HG02970 (cell line): Measurements from ENCODE around the gene SLC45A3.

Experiments used
- ATAC-seq: cut with Tn5 transposase; IDR thresholded peaks from one replicate; pipeline ENCODE4 v1.9.1; 2021; ENCODE audit warnings: mild to moderate bottlenecking, moderate library complexity, moderate number of reproducible peaks; ENCODE audit not compliant: unreplicated experiment, low FRiP score

Gene SLC45A3

DNA sequence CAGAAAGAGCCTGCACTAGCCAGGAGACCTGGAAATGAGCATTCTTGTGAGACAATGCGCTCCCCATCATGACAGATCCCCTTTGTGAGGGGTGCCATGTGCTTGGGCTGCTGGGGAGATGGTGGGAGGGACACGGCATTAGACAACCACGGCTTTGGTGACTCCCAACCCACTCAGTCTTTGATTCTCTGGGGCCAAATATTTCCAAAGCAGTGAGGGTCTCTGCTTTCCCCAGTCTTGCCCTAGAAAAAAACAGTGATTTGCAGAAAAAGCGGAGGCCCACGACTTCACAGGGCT lies 10.2 kb downstream of the SLC45A3 start:
- no peak for ATAC-seq

DNA sequence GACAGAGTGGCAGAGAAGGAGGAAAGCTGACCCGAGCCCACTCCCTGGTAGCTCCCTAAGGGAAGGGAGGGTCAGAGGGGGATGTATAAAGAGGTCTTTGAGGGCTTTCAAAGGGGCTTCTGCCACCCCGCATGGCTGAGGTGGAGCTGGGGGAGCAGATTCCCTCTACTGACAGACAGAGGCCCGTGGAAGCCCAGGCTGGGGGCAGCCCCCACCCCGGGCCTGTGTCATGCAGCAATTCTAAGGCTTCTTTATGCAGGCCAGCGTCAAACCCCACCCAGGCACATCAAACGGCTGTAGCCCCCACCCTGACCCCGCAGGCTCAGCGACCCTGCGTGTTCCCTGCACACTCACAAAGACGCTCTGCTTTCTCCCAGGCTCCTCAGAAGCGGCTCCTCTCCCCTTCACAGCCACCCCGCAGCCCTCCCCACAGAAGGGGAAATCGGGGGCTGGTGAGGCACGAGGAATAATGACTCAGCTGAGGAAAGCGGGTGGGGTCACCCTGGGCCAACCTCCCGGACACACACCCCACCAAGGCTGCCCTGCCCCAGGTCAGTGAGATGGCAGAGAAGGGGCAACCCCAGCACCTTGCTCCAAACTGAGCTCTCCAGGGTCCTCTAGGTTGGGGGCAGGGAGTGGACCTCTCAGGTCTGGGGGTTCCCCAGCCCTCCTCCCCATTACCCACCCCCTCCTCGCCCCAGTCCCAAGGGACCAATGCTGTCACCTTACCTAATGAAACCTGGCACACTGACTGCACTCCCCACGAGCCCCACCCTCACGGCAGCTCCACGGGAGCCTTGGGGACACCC lies 10.8 kb downstream of the SLC45A3 start:
- no peak for ATAC-seq

DNA sequence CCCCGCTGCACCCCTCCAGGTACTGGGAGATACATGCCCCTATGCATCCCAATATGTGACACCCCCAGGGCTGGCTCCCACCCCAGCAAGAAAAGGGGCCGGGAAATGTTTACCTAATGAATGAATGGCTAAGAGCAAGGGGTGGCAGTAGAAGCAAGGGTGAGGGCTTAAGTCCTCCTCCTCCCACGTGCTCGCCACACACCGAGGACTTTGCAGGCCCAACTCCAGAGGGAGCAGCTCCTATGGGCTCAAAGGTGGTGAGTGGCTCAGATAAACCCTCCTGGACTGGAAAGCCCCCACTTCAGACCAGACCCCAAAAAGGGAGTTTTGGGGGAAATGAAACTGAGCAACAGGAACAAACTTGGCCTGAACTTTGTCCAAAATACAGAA lies 11.4 kb downstream of the SLC45A3 start:
- no peak for ATAC-seq

DNA sequence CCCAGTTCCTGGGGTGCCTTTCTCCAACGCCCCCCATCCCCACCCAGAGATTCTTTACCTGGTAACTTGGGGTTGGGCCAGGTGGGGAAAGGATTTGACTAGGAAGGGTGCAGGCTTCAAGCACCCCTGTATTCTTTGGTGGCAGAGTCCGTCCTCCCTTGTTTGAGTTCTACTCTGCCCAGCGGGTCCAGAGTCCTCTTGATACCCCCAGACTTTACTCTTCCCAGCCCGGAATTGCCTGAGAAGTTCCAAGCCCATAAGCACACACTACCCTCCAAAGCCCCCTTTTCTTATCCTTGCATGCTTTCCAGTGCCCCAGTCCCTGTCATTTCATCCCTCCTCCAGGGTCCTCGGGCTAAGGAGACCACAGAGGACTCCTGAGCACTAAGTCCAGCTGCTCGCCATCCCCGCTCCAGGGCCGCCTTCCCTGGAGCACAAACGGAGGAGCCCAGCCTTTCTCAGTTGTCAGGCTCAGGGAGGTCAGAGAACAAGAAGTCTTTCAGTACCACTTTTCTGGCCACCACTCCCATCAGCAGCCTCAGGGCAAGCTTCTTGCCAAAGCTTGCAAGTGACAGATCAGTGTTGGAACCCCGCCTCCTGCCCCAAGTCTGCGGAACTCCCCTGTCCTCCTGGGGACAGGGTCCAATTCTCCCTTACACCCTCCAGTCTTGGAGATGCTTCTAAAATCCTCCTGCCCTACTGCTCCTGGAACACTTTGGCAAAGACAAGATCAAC lies 12.2 kb downstream of the SLC45A3 start:
- ATAC-seq, result no peak

DNA sequence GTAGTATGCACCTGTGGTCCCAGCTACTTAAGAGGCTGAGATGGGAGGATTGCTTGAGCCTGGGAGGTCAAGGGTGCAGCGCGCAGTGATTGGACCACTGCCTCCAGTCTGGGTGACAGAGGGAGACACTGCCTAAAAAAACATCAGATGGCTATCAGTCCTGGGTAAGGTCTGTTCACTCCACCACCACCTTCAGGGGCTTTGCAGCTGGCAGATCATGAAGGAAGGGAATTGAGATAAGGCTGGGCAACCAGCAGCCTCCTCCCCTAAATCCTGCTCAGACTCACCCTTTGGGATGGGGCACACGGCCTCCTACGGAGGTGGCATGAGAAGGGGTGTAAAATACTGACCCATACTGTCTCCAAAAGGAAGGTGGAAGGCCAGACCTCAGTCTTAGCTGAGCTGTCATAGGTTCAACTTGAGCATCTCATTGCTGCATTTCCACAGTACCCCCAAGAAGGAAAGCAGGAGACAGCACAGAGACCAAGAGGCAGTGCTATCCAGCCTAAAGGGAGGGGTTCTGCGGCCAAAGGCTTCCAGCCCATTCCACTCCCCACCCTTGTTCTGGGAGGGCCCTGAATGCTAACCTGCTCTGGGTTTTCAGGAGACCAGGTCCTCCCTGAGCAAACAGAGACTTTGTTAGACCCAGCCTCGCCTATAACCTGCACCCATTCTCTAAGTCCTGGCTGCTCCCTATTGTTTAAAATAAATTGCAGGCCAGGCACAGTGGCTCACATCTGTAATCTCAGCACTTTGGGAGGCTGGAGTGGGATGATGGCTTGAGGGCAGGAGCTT lies 13.7 kb downstream of the SLC45A3 start:
- no peak for ATAC-seq

DNA sequence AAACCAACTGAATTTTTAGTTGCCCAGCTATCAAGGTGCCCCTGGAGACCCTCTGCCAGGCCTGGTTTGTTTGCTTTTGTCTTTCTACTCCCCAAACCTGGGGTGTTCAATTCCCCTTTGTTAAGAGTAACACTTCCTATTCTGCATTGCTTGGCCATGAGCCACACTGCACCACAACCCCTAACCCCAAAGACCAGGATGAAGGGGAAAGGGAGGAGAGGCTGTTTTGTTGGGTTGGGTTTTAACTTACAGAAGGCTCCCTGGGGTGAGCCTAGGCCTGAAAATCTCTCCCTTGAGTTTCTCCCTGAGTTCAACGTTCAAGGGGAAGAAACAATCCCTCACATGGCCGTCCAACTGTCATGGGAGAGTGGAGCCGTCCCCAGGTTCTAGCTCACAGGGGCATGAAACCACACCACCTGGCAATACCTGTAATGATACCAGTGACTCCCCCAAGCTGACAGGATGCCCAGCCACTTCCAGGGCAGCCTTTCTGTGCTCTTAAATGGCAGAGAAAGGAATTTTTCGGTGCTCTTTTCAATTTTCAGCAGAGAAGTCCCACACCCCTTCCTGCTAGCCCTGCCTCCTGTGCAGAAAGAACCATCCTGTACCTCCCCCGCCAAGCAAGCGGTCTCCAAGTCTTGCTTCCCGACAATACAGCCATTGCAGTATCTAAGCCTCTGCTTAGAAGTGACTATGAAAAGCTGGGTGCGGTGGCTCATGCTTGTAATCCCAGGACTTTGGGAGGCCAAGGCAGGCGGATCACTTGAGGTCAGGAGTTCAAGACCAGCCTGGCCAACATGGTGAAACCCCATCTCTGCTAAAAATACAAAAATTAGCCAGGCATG lies 14.9 kb downstream of the SLC45A3 start:
- ATAC-seq, result no peak

DNA sequence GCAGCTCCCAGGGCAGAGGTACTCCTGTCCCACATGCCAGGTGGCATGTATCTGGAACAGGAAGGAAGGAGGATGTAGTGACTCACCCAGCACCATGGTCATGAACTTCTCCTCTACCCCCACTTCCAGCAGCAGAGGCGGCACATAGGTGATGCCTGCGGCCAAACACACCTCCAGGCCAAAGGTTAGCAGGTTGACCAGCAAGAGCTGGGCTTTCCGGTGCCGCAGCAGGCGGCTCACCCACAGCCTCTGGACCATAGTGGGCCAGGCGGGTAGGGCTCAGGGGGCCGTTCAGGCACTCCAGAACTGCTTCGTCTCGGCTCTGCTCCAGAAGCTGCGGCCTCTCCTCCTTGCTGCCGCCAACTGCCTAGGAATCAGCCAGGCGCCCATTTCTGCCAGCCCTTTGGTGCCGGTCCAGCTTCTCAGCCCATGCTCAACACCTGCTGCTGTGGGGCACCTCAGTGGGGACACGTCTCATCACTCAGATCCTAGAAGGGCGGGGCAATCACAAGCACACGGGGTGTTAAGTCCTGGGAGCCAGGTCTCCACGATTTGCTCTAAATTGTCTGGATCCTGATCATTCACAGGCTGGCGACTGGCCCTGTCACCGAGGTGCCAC lies 15.8 kb downstream of the SLC45A3 start:
- no peak for ATAC-seq

DNA sequence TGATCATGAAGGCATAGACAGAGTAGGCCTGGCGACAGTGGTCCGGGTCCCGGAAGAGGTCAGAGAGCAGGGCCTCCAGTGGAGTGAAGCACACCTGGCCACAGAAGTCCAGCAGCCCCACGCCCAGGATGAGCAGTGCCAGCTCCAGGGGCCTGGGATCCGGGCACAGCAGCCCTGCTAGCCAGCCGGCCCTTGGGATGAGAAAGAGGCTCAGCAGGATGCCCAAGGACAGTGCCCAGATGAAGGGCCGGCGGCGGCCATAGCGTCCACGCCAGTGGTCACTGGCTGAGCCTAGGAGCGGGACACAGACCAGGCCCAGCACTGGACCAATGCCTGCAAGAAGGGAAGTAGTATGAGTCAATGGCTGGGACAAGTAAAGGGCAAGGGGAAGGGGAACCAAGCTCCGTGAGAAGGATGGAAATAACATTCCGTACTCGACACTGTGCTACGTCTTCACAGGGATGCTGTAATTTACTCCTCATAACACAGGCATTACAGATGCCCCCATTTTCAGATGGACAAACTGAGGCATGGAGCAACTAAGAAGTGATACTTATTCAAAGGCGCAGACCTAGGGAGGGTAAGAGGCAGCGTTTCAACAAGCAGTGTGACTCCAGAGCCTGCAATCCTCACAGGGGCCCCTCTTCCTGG lies 16.9 kb downstream of the SLC45A3 start:
- no peak for ATAC-seq

DNA sequence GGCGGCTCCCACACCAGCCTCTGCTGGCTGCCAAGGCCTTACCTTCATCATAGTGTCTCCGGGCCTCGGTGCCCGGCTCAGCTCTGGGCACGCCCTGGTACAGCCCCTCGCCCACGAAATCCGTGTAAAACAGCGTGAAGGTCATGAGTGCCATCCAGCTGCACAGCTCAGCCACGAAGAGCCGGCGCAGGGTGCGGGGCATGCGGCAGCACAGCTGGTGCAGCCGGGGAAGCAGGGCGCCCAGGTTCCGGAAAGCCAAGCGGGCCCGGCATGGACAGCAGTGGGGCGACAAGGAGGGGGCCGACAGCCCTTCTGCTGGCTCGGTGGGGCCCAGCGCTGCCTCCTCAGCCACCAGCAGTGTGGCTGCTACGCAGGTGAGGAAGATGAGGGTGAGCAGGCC lies 17.5 kb downstream of the SLC45A3 start:
- no peak for ATAC-seq

DNA sequence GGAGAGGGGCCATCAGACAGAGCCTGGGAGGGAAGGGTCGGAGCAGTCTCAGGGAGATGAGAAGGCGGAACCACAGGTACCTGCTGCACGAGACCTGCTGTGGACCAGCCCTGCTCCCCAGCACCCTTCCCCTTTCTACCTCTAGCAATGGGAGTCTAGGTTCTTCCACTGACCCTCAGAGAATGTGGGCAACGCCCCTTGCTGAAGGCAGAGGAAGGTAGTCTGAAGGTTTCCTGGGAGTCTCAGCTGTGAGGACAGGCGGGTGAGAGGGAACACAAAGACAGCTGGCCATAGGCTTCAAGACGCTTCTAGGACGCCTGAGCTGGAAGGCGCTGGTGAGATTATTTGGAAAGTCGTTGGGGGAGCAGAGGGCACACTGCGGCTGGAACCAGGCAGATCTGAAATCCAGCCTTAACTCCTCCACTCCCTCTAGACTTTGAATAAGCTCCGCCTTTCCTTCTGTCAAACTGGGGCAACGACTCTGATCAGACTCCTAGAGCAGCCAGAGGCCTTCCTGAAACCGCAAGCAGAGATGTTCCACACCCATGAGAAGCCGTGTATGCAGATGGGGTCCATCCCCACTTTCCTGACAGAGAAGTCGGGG lies 18.1 kb downstream of the SLC45A3 start:
- no peak for ATAC-seq

DNA sequence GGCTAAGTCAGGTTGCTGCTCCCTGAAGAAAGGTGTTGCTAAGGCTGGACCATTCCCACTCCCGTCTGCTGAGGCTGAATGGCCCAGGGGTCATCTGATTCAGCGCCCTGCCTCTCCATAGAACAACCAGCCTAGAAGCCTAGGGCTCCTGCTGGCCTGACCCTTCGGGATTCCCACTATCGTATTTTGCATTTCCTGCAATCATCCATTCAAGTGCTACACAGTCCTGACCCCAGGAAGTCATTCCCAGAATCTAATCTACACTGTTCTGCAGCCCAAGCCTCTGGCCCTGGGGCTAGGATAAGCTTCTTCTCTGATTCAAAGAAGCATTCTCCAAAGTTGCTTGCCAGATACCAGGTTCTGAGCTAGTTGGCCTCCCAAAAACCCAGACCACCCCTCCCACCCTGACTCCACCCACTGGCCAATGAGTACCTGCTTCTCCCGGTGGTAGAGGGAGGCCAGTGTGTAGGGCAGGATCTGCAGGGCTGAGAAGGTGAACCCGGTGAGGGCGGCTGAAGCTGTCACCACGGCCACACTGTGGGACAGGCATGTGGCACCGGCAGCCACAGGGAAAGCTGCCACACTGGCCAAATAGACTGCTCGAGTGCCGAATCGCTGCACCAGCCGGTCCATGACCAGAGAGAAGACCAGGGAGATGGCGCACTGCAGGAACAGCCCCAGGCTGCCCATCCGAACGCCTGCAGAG lies 18.7 kb downstream of the SLC45A3 start:
- no peak for ATAC-seq

DNA sequence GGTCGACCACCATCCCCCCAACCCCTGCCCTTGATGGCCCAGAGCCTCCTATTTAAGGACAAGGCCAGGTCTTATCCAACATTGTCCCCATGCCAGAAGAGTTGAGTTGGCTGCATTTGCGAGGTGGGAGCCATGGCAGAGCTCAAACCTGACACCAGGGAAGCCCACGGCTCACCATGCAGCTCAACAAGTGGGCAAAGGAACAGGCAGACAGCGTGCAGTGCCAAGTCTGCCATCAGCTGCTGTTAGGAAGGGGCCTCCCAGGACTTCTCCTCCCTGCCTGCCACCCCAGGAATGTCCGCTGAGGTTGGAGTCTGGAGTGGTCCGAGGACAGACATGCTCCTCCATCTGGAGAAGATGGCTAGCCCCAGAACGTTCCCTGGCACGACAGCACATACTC lies 19.9 kb downstream of the SLC45A3 start:
- no peak for ATAC-seq

DNA sequence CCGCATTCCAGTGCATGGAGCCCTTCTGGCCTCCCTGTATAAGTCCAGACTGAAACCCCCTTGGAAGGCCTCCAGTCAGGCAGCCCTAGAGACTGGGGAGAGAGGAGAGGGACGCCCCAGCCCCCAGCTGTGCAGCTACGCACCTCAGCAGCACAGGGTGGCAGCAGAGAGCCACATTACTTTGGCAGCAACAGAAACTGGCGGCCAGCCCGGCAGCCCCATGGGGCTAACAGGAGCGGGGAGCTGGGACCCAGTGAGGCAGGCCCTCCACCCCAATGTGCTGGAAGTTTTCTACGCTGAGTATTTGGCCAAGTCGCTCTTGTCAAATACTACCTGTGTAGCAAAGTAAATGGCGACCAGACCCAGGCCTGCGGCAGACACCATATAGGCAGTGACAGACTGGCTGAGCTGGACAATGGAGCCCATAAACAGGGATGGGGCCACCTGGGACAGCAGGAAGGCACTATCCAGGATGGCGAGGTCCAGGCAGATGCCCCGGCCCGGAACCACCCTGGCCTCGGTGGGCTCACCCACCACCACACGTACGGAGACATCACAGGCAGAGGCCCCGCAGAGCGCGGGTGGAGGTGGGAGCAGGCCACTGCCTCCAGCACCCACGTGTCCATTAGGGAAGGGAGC lies 21.2 kb downstream of the SLC45A3 start:
- no peak for ATAC-seq

DNA sequence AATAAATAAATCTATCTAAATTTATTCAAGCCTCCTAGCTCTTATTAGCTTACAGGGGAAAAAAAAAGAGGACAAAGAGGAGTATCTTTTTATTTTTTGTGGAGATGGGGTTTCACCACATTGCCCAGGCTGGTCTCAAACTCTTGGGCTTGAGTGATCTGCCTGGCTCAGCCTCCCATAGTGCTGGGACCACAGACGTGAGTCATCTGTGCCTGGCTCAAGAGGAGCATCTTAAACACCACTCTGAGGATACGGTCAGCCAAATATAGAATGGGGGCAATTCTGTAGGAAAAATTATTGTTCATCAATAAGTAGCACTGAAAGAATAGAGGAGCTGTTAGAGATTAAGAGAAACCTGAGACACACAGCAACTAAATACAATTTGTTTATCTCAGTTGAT lies 24.1 kb downstream of the SLC45A3 start:
- no peak for ATAC-seq

DNA sequence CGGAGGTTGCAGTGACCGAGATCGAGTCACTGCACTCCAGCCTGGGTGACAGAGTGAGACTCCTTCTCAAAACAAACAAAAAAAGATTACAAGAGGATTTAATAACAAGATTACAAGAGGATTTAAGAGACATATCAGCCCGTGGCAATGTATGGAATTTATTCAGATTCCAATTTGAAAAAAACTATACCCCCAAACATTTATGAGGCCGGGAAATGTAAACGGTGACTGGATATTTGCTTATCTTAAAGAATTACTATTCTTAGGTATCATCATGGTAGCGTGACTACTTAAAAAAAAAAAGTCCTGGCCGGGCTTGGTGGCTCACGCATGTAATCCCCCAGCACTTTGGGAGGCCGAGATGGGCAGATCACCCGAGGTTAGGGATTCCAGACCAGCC lies 27.3 kb downstream of the SLC45A3 start:
- ATAC-seq, result no peak

DNA sequence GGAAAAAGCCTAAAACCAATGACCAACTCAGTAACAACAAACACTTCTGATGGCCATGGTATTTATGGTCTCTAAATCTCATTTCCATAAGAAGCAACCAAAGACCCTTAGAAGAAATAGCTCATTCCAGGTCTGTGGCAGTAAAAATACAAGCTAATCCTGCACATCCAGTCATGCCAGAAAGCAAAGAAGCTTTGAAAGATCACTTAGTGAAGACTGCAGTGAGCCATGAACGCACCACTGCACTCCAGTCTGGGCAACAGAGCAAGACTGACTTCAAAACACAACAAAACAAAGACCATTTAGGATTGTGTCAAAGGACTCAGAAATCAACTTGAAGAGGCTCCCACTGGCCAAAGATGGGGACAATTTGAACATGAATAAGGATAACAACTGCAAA lies 30.1 kb downstream of the SLC45A3 start:
- no peak for ATAC-seq

DNA sequence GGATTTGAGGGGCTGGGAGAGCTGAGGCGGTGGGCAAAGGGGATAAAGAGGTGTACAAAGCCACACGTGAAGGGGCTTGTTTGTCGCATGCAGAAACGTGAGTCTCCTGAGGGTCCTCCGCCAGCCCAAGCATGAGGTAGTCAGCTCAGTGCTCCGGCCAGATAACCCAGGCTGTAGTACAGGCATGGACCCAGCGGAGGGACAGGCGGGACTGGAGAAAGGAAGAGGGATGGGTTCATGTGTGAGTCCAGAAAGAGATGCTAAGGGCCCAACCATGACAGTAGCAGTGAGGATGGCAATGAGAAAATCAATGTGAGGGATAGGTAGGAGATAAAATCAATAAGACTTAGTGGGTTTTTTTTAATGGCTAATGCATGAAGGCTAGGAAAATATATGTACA lies 34.8 kb downstream of the SLC45A3 start:
- no peak for ATAC-seq

DNA sequence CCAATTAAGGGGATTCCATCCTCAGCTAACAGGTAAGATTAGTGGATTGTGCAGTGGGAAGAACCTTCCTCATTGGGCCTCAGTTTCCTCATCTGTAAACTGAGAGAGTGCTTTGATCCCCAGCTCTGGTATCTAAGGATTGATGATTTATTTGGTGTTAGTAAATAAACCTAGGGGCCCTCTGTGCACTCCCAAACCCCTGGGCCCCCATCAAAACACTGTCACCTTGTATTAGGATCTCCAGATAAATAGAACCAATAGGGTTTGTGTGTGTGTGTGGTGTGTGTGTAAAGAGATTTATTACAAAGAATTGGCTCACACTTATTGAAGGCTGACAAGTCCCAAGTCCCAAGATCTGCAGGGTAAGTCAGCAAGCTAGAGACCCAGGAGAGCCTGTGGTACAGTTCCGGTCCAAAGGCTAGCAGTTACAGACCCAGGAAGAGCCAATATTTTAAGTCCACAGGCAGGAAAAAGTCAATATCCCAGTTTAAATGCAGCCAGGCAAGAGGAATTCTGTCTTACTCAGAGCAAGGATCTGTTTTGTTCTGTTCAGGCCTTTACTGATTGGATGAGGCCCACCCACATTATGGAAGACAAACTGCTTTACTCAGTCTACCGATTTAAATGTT lies 37.5 kb downstream of the SLC45A3 start:
- ATAC-seq, result no peak
